GM12864 (cell line): ENCODE results near the gene MAP2.

Source experiments
- DNase-seq: peaks from one replicate; pipeline ENCODE4 v3.0.0-alpha.2; 2011; ENCODE audit warnings: low read depth
- H3K4me3 ChIP-seq: 2 replicates; pipeline ENCODE4 v1.5.1; 2011; ENCODE audit warnings: mild to moderate bottlenecking, low read depth, low read length, control low read depth
- TF ChIP-seq, protein P1 (sequence below): IDR thresholded peaks from 2 replicates; pipeline ENCODE4 v1.5.1; 2011; ENCODE audit warnings: low read depth, mild to moderate bottlenecking, moderate library complexity, low read length, control low read depth, inconsistent platforms; ENCODE audit errors: missing control alignments

MAP2 gene

DNA sequence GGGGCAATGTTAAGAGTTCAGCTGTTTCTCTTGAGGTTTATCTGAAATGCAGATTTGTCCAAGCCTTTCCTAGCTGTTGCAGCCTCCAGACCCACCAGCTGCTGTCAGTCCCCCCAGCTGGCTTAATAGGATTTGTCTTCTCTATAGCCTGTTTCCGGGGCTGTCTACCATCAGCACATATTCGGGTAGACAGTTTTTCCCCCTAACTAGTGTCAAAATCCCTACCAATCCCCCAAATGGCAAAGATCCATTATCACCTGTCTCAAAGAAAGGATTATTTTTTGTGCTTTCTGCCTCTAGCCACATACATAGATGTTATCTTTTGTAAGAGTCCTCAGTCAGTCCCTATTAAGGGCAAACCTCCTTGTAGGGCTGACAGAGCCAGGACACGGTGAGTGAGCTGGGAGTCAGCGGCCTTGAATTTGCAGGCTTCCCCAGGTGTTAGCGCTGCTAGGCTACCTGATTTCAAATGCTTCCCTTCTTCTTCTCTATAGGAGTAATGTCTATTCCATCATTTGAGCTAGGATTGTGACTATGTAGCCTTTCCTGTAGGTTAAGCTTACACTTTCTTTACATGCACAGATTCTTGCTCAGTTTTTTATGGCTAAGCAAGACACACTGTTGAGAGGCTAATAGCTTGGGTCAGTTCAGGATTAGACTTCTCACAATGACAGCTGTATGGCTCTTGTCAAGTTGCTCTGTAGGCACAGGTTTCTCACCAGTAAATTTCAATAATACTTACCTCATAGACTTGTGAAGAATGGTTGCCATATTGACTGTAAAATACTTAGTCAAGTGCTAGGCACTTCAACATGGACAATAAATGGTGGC lies 176.7 kb downstream of the MAP2 start:
- H3K4me3 ChIP-seq = no peak overlapping the region
- DNase-seq = no peak
- TF ChIP-seq, protein P1, sequence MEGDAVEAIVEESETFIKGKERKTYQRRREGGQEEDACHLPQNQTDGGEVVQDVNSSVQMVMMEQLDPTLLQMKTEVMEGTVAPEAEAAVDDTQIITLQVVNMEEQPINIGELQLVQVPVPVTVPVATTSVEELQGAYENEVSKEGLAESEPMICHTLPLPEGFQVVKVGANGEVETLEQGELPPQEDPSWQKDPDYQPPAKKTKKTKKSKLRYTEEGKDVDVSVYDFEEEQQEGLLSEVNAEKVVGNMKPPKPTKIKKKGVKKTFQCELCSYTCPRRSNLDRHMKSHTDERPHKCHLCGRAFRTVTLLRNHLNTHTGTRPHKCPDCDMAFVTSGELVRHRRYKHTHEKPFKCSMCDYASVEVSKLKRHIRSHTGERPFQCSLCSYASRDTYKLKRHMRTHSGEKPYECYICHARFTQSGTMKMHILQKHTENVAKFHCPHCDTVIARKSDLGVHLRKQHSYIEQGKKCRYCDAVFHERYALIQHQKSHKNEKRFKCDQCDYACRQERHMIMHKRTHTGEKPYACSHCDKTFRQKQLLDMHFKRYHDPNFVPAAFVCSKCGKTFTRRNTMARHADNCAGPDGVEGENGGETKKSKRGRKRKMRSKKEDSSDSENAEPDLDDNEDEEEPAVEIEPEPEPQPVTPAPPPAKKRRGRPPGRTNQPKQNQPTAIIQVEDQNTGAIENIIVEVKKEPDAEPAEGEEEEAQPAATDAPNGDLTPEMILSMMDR = no peak

DNA sequence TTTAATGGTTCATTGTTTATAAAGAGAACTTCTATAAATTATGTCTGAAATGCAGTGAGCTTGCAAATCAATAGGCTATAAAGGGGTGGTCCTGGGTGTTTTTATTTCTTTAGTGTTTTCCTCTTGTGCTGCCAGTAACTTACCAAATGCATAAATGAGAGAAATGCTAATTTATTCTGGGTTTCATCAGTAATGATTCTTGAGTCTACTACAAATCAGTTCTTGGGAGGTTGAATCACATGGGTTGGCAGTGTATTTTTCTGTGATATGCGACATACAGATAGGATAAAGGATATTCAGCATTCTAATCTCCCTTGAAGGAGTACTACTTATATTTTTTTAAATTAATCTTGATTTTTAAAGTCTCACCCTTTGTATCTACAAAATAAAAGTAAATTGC lies 177.7 kb downstream of the MAP2 start:
- DNase-seq = no peak
- TF ChIP-seq, protein P1 = no peak
- no peak overlapping the region for H3K4me3 ChIP-seq

DNA sequence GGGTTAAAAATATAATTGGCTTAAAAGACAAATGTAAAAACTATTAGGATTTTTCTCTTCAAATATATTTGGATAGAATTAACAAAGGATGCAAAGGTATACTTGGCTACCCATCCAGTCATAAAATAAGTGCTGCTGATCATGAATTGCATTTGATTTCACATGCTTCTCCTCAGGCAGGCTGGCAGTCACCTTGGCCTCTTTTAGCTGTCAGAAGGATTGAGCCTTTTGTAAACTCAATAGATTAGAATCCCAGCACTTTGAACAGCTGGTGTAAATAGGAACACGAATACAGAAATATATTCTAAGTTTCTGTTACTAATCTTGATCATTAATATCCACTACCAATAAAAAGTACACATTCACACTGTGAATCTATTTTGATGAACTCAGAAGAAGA lies 178.4 kb downstream of the MAP2 start:
- TF ChIP-seq, protein P1 = no peak
- no peak for DNase-seq
- H3K4me3 ChIP-seq = no peak overlapping the region

DNA sequence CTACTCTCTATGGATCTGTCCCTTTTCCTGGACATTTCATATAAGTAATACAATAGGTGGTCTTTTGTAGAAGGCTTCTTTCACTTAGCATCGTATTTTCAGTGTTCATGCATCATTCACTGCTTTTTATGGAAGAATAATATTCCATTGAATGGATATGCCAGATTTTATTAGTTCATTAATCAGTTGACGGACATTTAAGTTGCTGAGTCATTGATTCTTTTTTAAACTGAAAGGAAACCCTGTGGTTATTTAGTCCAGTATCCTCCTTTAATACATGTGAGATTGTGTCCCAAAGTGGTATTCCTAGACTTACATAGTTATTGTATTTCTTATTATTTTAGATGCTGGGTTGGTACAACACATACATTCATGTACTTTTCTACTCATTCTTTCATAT lies 185.7 kb downstream of the MAP2 start:
- no peak for DNase-seq
- TF ChIP-seq, protein P1 = no peak
- no peak overlapping the region for H3K4me3 ChIP-seq

DNA sequence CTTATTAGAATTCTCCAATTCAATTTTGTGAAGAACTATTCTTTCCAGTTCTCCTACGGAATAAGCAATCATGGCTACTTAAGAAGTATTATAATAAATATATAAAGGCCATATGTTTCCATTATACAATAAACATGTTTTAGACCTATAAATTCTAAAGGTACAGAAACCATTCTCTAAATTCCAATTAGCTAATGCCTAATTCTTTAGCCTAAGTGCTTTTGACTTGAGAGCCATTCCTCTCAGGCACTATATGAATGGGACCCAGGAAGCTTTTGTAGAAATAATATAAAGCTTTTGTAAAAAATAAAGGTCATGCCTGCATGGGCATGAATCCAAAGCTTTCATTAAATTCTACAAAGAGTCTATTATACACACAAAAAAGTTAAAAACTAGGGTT lies 186.8 kb downstream of the MAP2 start:
- TF ChIP-seq, protein P1 = no peak
- no peak for DNase-seq
- H3K4me3 ChIP-seq = no peak overlapping the region

DNA sequence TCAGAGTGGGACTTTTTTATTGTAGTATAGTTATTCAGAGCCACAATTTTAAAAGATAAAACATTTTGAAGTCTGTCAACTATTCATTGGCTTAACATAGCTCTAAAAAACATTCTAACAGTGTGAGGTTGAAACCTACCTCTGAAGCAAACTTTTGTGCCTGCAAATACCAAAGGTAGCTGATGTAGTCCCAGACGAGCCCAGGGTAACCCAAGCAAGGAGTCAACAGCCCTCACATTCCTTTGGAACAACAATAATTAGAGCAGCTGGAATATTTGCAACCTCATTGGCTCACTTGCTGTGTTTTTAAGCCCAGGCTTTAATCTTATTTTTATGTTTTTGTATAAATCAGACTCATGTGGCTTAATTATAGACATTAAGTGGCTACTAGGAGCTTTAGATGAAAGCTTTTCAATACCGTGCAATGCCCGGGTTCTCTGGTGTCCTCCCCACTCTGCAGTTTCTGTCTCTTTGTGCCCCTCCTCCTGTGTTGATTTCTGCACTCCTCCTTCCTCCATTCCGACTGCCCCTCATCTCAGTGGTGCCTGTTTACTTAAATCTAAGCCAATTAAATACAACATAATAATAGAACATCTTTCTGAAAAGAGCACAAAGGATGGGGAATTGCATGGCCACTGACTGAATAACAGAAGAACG lies 189.9 kb downstream of the MAP2 start:
- DNase-seq = no peak
- TF ChIP-seq, protein P1 = no peak
- no peak overlapping the region for H3K4me3 ChIP-seq
